Measurements from ENCODE around the gene ANKRD53. TPM values are rescaled to one million over a fixed set of nuclear protein-coding genes. Genes with fewer than 3 reads are reported as not detected.

Gene ANKRD53
- total and polyA plus RNA-seq, 9 of the 15 experiments (the other 6 are each of a cell fraction or from before 2014, with no cell fraction given): 0.18 TPM; not detected in 8

DNA sequence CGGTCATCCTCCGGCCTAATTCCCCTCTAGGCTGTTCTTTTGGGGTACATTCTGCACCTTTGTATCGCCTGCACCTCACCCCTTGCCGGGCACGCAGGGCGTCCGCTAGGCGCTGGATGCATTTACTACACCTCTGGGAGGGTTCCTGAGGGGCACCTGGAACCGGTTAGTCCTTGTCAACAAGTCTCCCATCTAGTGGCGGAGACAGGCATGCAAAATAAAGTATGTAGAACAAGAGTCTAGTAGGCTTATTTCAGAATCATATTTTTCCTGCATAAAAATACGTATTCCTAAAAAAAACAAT, 16.9 kb downstream of the ANKRD53 start:
- Histone ChIP-seq H3K36me3 (ENCODE audit: control insufficient read depth, insufficient read depth, low read length) (peaks cover 25% of the 10 kb centered on the region), H3K4me1 (replicated peaks in 1 of 2; ENCODE audit: control insufficient read depth in 2 of 2, insufficient read depth in 2 of 2, low read length in 2 of 2) (peaks cover 13 to 22% of the 10 kb centered on the region in 2 experiments; a peak in 4 of 5 replicates), H3K4me2 (ENCODE audit: insufficient read depth, low read length) (peak overlapping the region; percentile 96), H3K27ac (ENCODE audit: extremely low read depth, low read depth, low read length) (no peak overlapping the region), H3K9ac (ENCODE audit: insufficient read depth in 1 of 2, low read depth in 2 of 2, low read length in 2 of 2) (peak overlapping the region; percentile 73 to 96; a peak in 3 of 4 replicates), H3K9me1 (ENCODE audit: control insufficient read depth, insufficient read depth, low read length) (no peaks in the 10 kb centered on the region), H3K4me3 (peak overlapping the region; percentile 87), H3K9me3 (replicated peaks; ENCODE audit: control insufficient read depth, insufficient read depth, low read depth, low read length) (no peaks in the 10 kb centered on the region), H2AFZ (ENCODE audit: low read depth, low read length) (peak overlapping the region; percentile 100), H3K79me2 (ENCODE audit: control insufficient read depth, insufficient read depth, low read length) (peaks cover 20% of the 10 kb centered on the region), H4K20me1 (replicated peaks; ENCODE audit: control insufficient read depth, insufficient read depth, low read length) (peaks cover 9% of the 10 kb centered on the region; the same call in 1 of the 2 replicates), H3K27me3 (ENCODE audit: control insufficient read depth in 2 of 2, insufficient read depth in 2 of 2, low read length in 2 of 2) (no peaks in the 10 kb centered on the region)
- BruUV-seq (replicated peaks): no TSS peak
- ChIA-PET CTCF (ENCODE audit: low intra/inter-chr PET ratio) (interaction anchor here (2.2 kb wide), 1 partner anchor 31 kb away, joined by 9 read pairs; no protein-coding TSS in a partner anchor), POLR2A (no interaction called here)
- FAIRE-seq (peak; percentile 80), ATAC-seq (peak; percentile 77), DNase-seq (ENCODE audit: extremely low read depth in 1 of 4, low spot score in 3 of 4) (peak; percentile 50 to 71 (median 52))
- WGBS (ENCODE audit: insufficient coverage, low coverage, missing lambda C conversion rate): 3% methylated on average over 11 of the region's 11 CpGs
- in situ Hi-C loops (cut with MboI): no loop called here
- intact Hi-C loops (cut with micrococcal nuclease): loop anchor here (10.0 kb wide), 1 partner anchor 139 kb away; the partner anchor contains the start of genes MCEE and MPHOSPH10
- TF ChIP-seq PHF20 (IDR thresholded peaks at IDR 0.05; ENCODE audit: partially characterized antibody): no peak
- peak; percentile 57 to 58; a peak in 2 of 4 replicates for TF ChIP-seq FOXK2 (conservative IDR thresholded peaks at IDR 0.05 in 1 of 2, IDR thresholded peaks at IDR 0.05 in 1 of 2; ENCODE audit: low read depth in 2 of 2)
- TF ChIP-seq FOXA3 (CRISPR knock-in tag; conservative IDR thresholded peaks at IDR 0.05 in 1 of 2, IDR thresholded peaks at IDR 0.05 in 1 of 2): 0 out of 4 replicates have a peak, but pooled peaks of 1 of the 2 experiments have one; percentile 25
- TF ChIP-seq, protein P1, sequence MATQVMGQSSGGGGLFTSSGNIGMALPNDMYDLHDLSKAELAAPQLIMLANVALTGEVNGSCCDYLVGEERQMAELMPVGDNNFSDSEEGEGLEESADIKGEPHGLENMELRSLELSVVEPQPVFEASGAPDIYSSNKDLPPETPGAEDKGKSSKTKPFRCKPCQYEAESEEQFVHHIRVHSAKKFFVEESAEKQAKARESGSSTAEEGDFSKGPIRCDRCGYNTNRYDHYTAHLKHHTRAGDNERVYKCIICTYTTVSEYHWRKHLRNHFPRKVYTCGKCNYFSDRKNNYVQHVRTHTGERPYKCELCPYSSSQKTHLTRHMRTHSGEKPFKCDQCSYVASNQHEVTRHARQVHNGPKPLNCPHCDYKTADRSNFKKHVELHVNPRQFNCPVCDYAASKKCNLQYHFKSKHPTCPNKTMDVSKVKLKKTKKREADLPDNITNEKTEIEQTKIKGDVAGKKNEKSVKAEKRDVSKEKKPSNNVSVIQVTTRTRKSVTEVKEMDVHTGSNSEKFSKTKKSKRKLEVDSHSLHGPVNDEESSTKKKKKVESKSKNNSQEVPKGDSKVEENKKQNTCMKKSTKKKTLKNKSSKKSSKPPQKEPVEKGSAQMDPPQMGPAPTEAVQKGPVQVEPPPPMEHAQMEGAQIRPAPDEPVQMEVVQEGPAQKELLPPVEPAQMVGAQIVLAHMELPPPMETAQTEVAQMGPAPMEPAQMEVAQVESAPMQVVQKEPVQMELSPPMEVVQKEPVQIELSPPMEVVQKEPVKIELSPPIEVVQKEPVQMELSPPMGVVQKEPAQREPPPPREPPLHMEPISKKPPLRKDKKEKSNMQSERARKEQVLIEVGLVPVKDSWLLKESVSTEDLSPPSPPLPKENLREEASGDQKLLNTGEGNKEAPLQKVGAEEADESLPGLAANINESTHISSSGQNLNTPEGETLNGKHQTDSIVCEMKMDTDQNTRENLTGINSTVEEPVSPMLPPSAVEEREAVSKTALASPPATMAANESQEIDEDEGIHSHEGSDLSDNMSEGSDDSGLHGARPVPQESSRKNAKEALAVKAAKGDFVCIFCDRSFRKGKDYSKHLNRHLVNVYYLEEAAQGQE (IDR thresholded peaks at IDR 0.05; ENCODE audit: borderline replicate concordance): peak; percentile 63
- TF ChIP-seq, protein P1 (CRISPR knock-in tag; IDR thresholded peaks at IDR 0.05; ENCODE audit: low read depth): no peak
- peak in 1 of 2 experiments; percentile 28; a peak in 2 of 4 replicates for TF ChIP-seq RAD21 (CRISPR knock-in tag; conservative IDR thresholded peaks at IDR 0.05 in 1 of 2, IDR thresholded peaks at IDR 0.05 in 1 of 2)
- TF ChIP-seq, protein P2, sequence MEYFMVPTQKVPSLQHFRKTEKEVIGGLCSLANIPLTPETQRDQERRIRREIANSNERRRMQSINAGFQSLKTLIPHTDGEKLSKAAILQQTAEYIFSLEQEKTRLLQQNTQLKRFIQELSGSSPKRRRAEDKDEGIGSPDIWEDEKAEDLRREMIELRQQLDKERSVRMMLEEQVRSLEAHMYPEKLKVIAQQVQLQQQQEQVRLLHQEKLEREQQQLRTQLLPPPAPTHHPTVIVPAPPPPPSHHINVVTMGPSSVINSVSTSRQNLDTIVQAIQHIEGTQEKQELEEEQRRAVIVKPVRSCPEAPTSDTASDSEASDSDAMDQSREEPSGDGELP (CRISPR knock-in tag; IDR thresholded peaks at IDR 0.05; ENCODE audit: borderline replicate concordance): peak; percentile 22; the same call in 1 of the 2 replicates
- no peak for TF ChIP-seq ZBTB1 (CRISPR knock-in tag; IDR thresholded peaks at IDR 0.05; ENCODE audit: borderline replicate concordance, low read depth)
- TF ChIP-seq, protein P3, sequence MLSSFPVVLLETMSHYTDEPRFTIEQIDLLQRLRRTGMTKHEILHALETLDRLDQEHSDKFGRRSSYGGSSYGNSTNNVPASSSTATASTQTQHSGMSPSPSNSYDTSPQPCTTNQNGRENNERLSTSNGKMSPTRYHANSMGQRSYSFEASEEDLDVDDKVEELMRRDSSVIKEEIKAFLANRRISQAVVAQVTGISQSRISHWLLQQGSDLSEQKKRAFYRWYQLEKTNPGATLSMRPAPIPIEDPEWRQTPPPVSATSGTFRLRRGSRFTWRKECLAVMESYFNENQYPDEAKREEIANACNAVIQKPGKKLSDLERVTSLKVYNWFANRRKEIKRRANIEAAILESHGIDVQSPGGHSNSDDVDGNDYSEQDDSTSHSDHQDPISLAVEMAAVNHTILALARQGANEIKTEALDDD (IDR thresholded peaks at IDR 0.05): peak; percentile 84

All from K562 (cell line).